ENCODE measurements around the gene ZHX3.
A peak's percentile ranks its signal among the peaks of the same experiment; 100 is the strongest.

ZHX3 gene

GRCh38 chr20:41182296-41183212, 135.0 kb downstream of the ZHX3 start:
- no peak for DNase-seq

DNA sequence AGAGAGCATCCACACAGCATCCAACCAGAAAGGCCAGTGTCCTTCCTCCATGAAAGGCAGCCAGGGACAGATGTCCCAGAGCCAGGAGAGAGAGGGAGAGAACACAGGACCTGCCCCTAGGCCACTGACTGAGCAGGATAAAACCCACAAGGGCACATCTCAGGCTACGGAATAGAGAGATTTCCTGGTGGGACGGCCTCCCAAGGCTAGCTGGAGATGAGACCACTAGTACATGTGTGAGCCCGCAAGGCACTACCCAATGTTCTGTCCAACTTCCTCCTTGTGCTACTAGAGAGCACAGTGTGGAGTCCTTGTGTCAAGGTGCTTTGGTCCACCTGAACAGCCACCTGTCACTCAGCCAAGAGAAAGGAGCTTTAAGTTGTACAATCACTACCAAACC, 136.0 kb downstream of the ZHX3 start:
- DNase-seq: no peak

GRCh38 chr20:41180599-41181333, 136.8 kb downstream of the ZHX3 start:
- peak; percentile 39 for DNase-seq

- no peak for DNase-seq
Measured at GRCh38 chr20:41179961-41180360, 137.6 kb downstream of the ZHX3 start.

GRCh38 chr20:41178904-41179432, 138.6 kb downstream of the ZHX3 start:
- DNase-seq: peak; percentile 44

DNA sequence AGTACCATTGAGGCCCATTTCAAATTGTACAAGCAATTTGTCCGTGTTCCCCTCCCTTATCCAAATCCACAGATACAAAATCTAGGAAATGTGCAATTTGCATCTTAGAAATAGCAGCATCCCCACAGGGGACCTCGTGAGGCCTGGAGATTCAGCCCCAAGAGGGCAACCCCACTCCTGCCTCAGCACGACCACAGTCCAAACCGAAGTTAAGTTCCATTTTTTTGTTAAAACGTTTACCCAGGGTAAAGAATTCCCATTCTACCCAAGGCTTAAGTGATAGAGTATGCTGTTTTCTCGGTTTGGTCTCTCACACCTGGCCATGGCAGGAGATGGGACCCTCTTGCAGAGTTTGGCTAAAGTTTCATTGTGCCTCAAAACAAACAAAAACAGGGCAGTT, 139.0 kb downstream of the ZHX3 start:
- no peak for DNase-seq

GRCh38 chr20:41177636-41178035, 139.9 kb downstream of the ZHX3 start:
- DNase-seq: peak; percentile 54

GRCh38 chr20:41176711-41177552, 140.6 kb downstream of the ZHX3 start:
- peak; percentile 40 for DNase-seq

DNA sequence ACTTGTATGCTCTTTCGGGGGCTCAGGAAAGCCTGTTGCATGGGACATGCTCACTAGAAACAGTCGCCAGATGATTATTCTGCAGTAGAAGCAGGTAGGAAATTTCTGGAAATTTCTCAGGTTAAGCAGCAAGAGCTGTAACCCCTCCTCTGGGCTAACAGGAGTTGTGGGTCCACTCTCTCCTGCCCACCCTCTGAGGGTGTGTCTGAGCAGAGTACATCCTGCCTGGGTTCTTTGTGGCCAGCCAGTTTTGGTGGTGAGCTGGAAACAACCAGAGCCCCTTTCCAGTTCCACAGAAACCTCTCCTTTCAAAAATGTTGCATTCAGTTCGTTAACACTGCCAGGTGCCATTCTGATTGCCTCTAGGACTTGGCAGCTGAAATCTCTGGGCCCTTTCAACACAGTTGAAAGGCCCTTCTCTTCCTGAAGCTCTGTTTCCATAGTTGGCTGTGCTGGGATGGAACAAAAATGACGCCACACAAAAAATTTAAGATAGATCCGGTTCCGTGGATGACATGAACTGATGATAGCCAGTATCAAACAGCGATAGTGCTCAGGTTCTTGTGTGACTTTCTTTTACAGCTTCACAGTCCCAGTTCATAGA, 141.7 kb downstream of the ZHX3 start:
- no peak for DNase-seq

GRCh38 chr20:41175201-41175651, 142.3 kb downstream of the ZHX3 start:
- no peak for DNase-seq

DNA sequence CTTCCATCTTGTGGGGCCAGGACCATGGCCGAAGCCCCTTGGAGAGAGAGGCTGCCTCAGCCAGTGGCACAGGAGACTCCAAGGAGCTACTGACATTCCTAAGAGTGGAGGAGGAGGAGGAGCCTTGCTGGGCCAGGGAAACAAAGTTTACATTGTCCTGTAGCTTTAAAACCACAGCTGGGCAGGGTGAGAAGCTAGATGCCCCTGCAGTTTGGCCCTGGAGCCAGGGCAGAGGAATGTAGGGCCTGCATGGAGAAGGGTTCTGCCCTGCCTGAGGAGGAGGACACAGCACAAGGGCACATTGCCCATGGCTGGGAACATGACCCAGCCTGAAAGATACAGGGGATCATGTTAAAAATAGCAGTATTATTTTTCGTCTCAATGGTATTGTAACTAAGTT, 142.7 kb downstream of the ZHX3 start:
- peak; percentile 35 for DNase-seq

DNA sequence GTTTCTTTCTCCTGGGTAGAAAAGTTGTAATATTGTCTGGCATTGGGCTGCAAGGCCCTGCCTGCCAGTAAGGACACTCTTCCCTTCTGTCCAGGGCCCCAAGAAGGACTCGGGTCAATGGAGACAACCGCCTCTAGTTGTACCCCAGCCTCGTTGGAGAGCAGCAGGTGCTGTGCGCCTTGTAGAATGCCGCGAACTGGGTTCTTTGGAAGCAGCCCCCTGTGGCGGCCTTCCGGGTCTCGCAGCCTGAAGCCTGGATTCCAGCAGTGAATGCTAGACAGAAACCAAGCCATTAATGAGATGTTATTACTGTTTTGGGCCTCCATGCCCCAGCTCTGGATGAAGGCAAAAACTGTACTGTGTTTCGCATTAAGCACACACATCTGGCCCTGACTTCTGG, 143.2 kb downstream of the ZHX3 start:
- DNase-seq: no peak

- DNase-seq: peak; percentile 43
Measured at GRCh38 chr20:41173791-41174341, 143.7 kb downstream of the ZHX3 start.

DNA sequence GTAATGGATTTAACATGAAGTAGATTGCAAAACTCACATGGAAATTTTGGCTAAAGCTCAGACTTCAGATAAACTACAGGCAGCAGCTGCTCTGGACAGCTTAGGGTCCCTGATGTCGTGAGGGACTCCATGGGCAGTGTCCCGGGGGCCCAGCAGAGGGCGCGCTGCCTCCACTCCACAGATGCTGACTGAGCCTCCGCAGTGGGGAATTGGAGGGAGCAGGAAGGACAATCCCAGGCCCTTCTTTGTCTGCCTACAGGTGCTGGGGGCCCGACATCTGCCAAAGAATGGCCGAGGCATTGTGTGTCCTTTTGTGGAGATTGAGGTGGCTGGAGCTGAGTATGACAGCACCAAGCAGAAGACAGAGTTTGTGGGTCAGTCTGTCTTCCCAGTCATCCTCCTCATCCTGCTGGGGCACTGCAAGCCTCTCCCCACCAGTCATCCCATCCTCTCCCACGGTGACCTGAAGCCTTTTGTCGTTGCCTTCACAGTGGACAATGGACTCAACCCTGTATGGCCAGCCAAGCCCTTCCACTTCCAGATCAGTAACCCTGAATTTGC, 144.3 kb downstream of the ZHX3 start:
- peak; percentile 88 for DNase-seq

DNA sequence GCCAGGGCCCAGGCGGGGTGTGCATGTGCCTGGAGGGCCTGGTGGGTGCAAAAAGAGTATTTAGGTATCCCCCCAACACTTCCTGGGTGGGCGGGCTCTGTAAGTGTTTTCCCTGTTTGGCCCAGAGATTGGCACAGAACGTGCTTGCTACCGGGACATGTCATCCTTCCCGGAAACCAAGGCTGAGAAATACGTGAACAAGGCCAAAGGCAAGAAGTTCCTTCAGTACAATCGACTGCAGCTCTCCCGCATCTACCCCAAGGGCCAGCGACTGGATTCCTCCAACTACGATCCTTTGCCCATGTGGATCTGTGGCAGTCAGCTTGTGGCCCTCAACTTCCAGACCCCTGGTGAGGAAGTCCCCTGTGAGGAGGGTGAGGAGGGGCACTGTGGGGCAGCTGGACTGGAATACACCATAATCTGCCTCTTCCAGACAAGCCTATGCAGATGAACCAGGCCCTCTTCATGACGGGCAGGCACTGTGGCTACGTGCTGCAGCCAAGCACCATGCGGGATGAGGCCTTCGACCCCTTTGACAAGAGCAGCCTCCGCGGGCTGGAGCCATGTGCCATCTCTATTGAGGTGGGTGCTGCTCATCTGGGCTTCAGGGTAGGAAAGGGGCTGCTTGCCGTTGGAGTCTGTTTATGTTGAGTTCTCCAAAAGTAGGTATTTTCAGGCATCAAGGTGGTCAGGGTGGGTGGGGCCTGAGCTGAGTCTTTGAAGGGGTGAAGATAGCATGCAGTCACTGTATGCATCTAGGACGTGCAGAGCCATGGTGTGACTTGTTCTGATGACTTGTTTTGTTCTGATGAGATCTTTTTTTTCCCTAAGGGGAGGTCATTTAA, 145.0 kb downstream of the ZHX3 start:
- peak; percentile 41 for DNase-seq

- peak; percentile 32 for DNase-seq
Measured at GRCh38 chr20:41171736-41172295, 145.7 kb downstream of the ZHX3 start.

DNA sequence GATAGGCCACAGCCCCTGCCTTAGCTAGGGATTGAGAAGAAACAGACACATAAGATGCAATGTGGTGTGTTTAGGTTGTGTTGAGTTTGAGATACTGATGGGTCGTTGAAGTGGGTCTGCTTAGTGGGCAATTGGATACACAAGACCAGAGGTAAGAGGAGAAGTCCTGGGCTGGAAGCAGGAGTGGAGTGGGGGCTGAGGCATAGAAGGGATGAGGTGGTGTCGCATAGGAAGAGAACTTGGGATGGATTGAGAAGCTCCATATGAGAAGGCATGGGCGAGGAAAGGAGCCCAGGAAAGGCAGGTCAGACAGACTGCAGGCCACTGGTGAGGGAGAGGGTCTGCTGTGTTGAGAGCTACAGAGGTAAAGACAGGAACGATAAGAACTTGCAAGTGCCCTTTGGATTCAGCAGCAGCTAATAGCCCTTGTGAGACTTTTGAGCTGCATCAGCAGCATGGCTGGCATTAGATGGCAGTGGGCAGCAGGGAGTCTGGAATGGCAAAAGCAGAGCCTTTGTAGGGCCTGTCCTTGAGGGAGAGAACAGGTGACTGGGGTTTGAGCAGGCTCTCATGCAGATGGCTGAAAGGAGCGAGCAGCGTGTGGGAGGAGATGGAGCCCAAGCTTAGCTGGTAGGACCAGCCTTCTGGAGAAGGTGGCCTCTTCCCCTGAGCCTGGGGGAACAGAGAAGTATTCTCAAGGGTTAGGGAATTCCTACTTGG, 147.0 kb downstream of the ZHX3 start:
- DNase-seq: peak; percentile 20

GRCh38 chr20:41169791-41170351, 147.7 kb downstream of the ZHX3 start:
- DNase-seq: peak; percentile 26

GRCh38 chr20:41169162-41169690, 148.3 kb downstream of the ZHX3 start:
- DNase-seq: no peak

All from right forelimb (tissue), 1 donor.